GM12801 (cell line): Measurements from ENCODE around the gene PPARGC1A.

Experiments
- TF ChIP-seq, protein P1 (sequence below): IDR thresholded peaks from one replicate; pipeline ENCODE4 v1.5.1; 2011; ENCODE audit warnings: control low read depth; ENCODE audit not compliant: insufficient read length; ENCODE audit errors: extremely low read depth

Gene PPARGC1A

DNA sequence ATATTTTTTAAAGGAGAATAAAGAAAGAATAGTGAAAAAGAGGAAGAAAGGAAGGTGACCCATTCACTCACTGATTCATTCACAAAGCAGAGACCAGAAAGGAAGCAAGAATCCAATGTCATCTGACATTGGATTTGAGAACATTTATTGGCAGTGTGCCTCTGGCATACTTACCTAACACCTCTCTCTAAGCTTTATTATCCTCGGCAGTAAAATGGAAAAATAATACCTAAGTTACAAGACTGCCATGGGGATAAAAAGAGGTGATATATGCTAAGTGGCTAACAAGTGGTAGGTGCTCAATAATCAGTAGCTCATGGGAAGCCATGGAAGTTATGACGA lies 41.6 kb upstream of the PPARGC1A start:
- TF ChIP-seq, protein P1, sequence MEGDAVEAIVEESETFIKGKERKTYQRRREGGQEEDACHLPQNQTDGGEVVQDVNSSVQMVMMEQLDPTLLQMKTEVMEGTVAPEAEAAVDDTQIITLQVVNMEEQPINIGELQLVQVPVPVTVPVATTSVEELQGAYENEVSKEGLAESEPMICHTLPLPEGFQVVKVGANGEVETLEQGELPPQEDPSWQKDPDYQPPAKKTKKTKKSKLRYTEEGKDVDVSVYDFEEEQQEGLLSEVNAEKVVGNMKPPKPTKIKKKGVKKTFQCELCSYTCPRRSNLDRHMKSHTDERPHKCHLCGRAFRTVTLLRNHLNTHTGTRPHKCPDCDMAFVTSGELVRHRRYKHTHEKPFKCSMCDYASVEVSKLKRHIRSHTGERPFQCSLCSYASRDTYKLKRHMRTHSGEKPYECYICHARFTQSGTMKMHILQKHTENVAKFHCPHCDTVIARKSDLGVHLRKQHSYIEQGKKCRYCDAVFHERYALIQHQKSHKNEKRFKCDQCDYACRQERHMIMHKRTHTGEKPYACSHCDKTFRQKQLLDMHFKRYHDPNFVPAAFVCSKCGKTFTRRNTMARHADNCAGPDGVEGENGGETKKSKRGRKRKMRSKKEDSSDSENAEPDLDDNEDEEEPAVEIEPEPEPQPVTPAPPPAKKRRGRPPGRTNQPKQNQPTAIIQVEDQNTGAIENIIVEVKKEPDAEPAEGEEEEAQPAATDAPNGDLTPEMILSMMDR, result no peak

- TF ChIP-seq, protein P1, result no peak
Observed at GRCh38 chr4:23930750-23931488, 41.1 kb upstream of the PPARGC1A start.

DNA sequence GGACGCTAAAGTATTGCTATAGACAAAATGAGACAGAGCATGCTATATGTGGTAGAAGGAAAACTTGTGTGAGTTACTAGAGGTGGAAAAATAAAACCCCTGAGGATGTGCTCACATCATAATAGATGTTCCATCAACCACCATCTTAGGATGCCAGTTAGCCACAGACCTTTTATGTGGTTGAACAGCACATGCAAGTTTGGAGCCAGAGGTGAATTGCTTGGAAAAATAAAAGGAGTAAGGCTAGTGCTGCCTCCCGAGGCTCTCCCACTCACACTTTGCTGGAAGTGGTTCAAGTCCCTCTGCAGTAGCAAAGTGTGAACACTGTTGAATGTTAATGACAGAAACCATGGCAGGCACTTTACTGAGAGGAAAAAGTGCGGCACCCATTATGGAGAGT lies 39.4 kb upstream of the PPARGC1A start:
- TF ChIP-seq, protein P1, result no peak

- TF ChIP-seq, protein P1, result no peak
Observed at GRCh38 chr4:23924556-23924955, 34.7 kb upstream of the PPARGC1A start.

DNA sequence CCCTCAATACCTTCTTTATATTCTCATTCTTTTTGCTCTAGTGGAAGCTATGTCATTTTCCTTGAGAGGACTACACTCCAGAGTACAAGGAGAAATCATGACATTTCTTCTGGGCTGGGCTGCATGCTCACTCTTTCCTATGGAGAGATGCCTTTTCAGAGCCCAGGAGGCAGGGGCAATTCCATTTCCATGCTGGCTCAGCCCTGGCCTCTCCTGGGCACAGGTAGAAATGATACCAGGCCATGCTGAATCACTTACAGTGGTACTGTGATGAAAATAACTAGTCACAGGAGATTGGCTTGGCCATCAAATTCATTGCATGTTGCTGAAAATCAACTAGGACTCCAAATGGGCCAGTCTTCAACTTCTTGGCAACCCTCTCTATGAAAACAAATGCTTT lies 34.0 kb upstream of the PPARGC1A start:
- TF ChIP-seq, protein P1, result no peak

DNA sequence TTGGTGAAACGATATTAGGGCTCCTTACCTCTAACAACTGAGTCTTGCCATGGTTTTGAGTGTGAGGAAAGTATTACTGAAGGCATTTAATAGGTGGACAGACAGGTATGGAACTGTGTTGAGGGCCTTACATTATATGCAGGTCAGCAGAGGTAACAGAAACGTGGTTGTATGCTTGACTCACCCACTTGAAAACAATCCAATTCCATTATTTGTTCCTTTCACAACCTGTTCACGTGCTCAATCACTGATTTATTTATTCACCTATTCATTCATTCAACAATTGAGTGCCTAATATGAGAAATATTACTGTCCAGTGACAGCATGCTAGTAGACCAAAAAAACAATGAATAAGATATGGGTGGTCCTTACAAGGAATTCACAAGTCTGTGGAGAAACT lies 33.3 kb upstream of the PPARGC1A start:
- TF ChIP-seq, protein P1, result no peak

DNA sequence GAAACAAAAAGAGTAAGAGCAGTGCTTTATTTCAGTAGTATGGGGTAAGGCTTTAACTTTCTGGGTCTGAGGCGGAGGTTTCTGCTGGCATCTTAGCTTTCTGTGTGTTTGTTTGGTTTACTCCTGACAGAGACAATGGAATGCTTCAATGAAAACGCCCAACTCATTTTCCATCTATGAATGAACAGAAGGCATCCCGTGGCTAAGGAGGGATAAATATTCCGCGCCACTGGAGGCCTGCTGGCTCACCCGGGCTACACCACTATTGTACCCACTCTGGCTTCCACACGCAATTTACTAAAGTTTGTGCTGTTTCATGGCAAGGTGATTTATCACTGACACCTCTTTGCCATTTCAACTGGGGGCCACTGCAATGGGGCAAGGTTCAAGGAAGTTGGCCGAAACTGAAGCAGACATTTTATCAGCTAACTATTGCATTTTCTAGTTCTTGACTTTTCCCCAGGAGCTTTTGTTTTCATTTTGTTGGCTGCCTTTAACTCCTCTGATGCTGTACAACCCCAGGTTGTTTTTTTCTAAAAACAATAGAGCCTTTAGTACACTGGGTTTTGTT lies 32.8 kb upstream of the PPARGC1A start:
- TF ChIP-seq, protein P1, result no peak

- TF ChIP-seq, protein P1, result no peak
Observed at GRCh38 chr4:23922013-23922412, 32.2 kb upstream of the PPARGC1A start.
